Measurements from ENCODE around the gene EEA1.

DNA sequence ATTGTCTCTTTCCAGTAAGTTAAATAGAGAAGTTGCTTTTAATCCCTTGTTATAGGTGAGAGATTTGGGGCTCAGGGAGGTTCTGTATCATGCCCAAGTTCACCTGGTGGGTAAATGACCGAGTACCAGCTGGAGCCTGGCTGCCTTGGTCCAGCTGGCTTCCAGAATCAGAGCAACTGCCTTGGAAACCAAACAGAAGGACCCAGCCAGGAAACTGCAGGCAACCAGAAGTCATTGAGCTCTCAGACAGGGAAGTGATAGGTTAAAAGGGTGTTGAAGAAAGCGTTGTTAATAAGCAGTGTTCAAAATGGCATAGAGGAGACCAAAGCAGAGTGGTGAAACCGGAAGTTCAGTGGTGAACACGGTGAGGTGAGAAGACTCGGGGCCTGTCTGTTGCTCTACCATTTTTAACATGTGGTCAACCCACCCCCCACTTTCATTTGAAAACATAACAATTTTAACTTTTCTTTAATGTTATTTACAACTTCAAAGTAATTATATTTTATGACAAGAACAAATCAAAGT lies 171.4 kb downstream of the EEA1 start:
- TF ChIP-seq CTCF (IDR thresholded peaks at IDR 0.05) (no peak), POLR2A (IDR thresholded peaks at IDR 0.05) (no peak)
